T-helper 1 cell (primary cell): Measurements from ENCODE around the gene DPP6.
"Not testable (repeated sequence)": the region's sequence is repeated elsewhere in the genome, so short reads cannot be mapped to it uniquely, and the experiment has no call there.

Experiments
- DNase-seq, 5 donors: peaks; one replicate each; pipeline ENCODE4 v3.0.0-alpha.2; 2012 to 2020

DPP6 gene

DNA sequence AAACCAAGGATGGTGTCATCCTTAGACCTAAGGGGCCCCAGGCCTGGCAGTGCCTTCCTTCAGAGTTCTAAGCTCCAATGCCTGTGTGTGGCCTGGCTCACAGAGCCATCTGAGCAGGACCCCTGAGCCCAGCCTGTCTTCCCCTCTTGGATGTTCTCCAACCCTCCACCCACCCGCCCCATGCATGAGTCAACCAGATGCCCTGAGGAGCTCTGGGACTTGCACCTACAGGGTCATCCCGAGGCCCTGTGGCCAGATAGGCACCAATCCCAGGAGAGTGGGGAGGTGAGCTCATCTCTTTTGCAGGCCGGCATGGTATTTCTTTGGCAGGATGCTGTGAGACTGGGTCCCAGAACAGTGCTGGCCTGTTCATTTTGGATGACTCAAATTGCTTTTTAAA is 103.7 kb downstream of the DPP6 start:
- DNase-seq, result not testable (repeated sequence)

DNA sequence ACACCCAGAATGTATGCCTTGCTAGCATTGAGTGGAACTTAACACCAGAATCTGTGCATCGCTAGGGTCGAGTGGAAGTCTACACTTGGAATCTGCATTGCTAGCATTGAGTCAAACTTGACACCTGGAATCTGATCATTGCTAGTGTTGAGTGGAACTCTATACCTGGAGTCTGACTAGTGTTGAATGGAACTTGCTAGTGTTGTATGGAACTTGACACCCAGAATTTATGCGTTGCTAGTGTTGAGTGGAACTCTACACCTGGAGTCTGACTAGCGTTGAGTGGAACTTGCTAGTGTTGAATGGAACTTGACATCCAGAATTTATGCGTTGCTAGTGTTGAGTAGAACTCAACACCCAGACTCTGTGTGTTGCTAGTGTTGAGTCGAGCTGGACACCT is 110.7 kb downstream of the DPP6 start:
- DNase-seq, result not testable (repeated sequence)

DNA sequence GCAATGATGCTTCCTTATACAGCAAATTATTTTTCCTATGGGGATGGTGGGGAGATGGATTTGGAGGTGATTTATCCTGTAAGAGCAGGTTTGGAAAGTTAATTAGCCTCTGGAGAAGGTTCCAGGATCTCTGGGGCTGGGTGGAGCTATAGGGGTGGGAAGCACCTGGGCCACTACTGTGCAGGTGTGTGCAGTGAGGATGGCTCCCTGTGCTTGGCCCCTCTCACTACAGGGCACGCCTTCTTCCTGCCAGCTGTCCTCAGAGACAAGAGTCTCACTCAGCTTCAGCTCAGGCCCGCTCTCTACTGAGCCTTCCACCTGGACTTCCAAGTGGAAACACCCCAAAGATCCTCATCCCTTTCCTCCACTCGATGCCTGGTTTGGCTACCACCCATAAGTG is 111.4 kb downstream of the DPP6 start:
- DNase-seq, result not testable (repeated sequence)

DNA sequence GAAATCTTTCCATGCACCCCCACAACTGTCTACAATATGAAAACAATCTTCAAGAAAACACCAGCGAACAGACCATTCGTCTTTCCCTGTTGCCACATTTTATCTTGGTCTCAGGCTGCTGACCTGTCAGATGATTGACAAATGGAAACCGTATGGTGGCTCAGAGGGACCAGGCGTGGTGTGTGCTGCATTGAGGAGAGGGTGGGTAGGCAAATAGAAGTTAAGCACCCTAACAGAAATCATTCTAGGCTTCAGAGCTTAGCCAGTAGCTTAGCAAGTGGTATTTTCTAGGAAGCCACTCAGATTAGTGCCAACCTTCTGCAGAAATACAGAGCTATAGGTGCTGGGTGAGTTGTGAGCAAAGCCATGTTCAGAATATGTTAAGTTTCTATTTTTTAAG is 114.9 kb downstream of the DPP6 start:
- no peak for DNase-seq

DNA sequence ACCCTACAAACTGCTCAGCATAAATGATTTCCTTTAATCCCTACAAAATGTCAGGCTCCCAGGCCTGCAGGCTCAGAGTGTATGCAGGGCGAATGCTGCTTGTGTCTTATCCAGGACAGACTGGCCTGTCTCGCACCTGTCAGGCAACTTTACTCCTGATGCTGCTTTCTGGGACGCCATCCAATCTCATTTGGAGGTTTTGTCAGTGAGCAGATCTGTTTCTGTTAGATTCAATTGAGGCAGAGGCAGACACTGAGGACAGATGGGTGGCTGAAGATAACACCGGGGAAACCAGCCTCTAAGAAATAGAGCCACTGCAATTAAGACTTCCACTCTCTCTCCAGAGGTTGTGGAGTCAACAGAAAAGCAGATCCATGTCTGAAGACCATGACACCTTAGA is 115.6 kb downstream of the DPP6 start:
- DNase-seq, result no peak

DNA sequence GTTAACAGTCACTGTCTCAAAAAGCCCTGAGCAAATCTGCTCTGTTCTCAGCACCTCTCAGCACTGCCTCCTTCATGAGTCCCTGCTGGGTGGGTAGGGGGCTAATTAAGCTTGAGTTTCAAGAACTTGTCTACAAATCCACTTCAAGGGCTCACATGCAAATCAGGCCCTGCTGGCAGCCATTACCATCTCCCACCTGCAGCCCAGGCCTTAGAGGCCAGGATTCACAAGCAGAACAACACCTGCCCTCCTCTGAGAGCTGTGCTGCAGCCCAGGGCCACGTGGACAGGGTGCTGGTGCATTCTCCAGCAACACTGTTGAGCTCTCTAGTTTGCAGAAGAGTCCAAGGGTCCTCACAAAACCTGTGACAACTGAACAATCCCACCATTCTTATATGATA is 119.2 kb downstream of the DPP6 start:
- no peak for DNase-seq

DNA sequence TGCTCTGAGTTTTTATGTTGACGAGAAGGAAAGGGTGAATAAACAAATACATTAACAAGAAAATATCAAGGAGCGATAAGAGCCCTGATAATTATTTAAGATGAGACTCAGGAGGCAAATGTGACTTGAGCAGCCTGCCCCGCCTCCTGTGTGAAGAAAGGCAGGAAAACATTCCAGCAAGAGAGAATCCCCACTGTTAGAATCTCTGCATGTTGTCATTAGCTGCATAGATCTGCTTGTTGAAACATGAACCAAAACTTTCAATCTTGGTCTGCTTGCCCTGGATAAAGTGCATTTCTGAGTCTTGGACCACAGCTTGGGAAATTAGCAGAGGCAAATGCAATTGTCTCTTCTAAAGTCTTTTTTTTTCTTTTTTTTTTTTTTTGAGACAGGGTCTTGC is 120.0 kb downstream of the DPP6 start:
- DNase-seq, result no peak

DNA sequence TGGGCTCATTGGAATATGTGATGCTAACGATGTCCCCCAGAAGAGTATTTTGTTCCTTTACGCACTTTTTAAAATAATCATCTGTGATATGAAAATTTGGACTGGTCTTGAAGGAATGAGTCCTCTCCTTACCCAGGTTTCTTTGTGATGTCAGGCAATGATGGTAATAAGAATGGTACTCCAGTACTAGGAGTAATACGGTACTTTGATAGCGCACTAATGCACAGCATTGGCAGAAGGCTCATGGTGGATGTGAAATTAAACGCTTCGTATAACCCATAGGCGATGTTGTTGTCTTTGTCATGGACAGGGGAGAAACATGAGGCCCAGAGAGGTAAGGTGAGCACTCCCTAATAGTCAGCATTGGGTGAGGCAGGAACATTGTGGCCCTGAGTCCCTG is 125.4 kb downstream of the DPP6 start:
- DNase-seq, result no peak

DNA sequence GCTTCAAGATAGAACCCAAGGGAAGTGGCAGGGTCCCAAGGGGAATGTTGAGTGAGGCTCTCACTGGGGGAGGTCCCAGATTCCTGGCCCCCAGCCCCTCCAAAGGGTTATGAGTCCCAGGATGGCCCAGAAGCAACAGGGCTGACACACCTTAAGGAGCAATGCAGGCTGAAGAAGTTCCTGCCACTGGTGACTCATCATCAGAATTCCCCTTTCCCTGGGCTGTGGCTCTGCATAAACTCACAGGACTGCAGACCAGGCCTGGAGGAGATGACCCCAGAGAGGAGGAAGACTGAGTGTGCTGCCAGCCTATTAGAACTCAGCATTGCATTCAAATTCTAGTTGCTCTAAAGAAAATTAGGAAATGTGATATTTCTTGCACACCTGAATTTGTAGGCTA is 126.7 kb downstream of the DPP6 start:
- DNase-seq, result no peak

DNA sequence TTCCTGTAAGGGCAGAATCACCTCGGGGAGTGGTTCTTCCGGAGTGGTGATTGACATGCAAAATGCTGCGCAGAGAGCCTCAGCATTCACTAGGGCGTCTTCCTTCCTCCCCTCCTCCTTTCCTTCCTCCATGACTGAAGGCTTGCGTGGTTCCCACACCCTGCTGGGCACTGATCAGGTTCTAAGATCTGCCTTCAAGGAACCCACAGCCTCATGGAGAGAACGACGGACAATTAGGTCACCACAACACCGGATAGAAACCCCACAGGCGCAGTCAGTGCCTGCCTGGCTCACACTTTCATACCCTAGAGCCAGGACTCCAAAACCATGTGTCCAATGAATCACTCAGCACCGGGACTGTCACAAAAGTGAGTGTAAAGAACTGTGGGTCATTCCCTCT is 131.3 kb downstream of the DPP6 start:
- no peak for DNase-seq

DNA sequence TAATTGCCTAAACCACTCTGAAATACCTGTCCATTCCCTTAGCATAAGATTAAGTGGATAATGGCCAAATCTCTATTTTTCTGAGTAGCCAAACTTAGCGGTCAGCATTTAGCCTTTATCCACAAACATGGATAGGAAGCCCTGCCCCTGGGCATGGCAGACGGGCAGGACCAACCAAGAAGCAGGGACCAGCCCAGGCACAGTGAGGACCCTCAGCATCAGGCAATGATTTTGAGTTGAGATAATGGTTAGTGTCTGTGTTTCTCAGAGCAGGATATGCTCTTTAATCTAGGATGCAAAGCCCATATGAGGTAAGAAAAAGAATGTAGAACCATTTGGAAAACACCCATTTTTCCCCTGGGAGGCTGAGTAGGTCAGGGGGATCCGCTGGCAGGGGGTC is 131.7 kb downstream of the DPP6 start:
- DNase-seq, result no peak

DNA sequence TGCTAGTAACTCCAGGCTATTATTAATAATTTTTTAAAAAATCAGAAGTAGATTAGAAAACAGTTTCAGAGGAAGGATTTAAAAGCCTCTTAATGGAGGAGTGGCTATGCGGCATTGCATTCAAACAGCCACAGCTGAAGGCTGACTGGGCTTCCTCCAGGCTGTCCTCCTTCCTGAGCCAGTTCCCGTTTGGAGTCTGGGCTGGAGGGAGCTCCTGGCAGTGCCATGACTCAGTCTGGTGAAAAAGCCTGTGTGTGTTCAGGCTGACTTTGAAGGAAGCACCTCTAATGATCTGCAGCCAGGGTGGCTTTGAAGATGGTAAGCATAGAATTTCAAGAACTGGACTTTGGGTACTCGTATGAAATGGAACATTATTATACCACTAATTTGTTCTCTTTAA is 134.6 kb downstream of the DPP6 start:
- no peak for DNase-seq

DNA sequence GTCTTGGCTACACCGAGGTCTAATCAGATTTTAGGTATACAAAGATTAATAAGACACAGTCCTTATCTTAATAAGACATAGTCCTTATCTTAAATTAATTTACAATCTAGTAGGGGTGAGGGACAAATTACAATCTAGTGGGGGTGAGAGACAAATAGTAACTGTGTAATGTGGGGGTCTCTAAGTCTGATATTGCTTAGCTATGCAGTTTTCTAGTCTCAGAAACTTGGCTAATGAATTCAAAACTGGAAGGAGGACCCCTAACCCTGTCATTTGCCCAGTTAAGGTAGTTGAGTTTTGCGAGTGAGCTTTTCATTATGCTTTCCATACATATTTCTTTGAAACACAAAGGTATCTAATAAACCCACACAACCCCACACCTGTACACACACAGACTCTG is 136.1 kb downstream of the DPP6 start:
- no peak for DNase-seq

DNA sequence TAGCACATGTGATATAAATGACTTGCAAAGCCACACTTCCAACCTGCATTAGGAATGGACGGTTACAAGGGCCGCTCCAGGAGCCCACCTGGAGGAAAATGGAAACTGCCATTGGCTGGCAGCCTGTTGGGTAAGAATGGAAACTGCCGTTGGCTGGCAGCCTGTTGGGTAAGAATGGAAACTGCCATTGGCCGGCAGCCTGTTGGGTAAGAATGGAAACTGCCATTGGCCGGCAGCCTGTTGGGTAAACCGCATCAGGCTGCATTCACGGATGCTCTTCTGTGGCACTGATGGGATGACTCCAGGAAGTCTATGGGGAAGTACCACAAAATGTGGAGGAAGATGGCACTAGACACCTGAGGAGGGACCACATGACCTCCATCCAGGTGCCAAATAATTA is 143.1 kb downstream of the DPP6 start:
- DNase-seq, result no peak

DNA sequence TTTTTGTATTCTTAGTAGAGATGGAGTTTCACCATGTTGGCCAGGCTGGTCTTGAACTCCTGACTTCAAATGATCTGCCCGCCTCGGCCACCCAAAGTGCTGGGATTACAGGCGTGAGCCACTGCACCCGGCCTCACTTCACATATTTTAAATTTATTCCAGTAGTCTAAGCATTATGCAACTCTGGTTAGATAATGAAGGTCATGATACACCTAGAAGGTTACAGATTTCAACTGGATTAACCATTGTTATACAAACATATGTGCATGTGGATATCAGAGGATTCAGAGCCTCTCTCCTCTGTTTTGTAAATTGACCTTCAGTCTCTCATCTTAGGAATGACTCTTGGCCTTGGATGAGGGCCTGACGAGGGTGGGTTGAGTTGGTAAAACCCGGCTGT is 146.3 kb downstream of the DPP6 start:
- DNase-seq, result no peak

DNA sequence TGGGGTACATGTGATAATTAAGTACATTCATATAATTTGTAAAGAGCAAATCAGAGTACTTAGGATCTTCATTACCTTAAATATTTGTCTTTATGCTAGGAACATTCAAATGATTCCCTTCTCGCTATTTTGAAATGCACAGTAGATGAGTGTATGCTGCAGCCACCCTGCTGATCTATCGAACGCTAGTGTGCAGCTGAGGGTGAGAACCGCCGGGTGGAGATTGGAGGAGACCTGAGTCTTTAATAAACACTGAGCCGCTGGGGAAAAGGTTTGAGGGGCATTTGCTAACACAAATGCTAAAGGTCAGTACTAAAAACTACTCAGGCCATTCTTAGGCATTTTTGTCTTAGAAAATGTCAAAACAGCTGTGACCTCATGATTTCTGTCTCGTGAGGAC is 148.0 kb downstream of the DPP6 start:
- no peak for DNase-seq

DNA sequence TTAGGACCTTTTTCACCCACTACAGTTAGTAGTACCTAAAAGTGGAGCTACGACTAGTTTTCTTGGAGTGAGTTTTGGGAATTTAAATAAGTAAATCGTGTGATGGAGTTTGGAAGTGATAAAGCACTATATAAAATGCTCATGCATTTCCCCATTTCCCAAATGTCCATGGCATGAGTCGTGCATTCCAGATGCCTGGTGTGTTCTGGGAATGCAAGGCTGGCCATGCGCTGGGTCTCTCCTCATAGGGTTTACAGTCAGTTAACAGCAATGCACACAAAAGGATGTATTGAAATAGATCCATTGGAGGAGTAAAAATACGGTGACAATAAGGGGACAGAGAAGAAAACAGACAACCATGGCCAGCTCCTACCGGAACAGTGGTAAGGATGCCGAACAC is 149.8 kb downstream of the DPP6 start:
- DNase-seq, result no peak

DNA sequence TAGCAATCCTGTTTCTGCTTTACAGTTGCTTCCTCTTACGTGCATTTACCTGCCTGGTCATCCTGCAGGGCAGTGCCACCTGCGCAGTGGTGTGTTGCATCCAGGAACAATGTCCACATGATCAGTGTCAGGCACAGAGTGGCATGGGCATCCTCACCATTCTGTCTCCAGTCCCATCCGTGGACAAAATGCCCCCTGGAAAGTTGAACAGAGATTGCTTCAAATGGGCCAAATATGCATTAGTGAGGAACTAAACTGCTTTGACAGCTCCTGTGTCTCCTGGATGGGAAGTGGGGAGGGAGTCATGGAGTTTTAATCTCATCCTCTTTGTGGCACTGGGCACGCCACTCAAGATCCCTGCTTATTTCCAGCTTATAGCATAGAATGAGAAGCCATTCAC is 151.8 kb downstream of the DPP6 start:
- no peak for DNase-seq

DNA sequence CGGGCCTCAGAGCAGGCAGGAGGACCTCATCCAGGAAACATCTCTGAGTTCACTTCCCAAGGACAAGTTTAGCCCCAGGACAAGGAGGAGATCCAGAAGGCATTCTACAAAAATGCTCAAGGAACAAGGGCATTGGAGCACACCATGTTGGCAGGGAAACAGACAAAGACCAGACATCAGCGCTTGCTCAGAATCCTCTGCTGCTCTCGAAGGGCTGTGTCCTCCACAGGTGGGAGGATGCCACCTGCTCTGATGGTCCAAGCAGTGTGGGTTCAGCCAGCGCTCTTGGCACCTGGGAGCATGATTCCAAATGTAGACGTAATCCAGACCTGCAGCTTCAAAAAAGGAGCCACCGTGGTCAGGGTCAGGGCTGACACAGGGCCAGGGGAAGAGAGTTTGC is 160.7 kb downstream of the DPP6 start:
- DNase-seq, result no peak

DNA sequence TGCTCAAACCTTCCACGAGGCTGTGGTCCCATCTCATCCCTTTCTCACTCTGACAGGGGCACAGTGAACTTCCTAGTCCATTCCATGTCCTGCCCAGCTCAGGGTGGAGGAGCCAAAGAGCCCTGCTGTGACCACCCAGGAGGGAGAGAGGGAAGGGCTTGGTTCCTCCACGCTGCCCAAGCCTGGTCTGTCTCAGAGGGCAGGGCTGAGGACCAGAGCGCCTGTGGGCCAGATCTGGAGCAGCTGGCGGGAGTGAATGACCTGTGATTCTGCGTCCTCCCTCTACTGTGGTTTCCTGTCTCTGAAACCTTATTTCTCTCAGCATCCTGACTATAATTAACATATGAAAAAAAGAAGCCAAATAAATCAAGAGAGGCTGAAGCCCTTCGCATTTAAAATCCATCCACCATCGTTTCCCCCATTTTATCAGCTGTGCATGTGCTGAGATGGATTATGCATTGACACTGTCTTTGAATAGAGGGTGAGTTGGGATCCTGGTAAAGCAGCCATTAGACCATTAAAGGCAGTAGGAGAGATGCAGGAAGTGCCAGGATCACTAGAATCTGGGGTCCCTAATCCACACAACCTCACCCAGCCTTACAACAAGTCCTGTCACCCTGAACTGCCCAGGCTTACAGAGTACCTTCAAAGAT is 165.6 kb downstream of the DPP6 start:
- DNase-seq, result no peak

DNA sequence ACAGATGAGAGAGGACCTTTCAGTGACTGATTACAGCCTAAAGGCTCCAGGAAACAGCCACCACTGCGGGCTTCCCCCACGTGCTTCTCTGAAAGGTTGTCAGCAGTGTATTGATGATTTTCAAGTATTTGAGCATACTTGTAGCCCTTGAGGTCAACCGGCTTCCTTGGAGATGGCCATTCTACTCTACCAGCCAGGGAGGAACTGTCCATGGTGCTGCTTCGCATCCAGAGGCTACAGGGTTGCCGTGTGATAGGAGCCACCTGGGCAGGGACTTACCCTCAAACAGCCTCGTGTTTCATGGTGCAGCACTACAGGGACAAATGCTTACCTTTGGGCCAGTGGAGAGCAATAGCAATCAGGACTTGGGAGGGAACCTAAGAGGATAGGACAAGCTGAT is 179.5 kb downstream of the DPP6 start:
- no peak for DNase-seq

DNA sequence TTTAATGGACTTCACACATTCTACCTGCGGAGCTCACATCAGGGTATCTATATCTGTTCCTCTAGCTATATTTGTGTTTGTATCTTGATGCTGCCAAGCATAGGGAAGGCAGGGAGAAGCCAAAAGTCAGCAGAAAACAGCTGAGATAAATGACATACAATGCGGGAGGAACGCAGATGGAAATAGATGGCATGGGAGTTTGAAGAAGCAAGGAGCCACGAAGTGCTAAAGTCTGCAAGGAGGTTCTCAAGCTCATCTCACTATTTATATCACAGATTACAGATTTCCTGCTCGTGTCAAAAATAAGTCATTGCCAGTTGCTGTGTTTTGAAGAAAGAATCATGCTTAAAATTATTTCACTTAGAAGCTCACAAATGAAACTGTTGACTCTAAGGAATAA is 180.5 kb downstream of the DPP6 start:
- no peak for DNase-seq

DNA sequence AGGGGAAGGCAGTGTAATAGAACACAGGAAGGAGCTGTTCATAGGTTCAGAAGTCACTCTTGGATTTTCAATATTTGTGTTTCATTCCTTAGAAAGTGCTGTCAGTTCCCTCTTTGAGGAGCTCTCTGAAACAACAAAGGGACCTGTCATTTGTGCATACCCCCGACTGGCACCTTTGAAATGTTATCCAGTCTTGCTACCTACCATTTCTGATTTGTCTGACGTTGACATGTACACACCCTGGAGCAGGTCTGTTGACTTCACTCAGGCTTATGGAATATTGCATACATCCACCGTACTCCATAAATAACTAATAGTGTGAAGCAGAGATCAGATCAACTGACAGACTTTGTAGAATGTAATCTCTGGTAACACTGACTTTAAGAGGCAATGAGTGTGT is 189.8 kb downstream of the DPP6 start:
- DNase-seq, result no peak

DNA sequence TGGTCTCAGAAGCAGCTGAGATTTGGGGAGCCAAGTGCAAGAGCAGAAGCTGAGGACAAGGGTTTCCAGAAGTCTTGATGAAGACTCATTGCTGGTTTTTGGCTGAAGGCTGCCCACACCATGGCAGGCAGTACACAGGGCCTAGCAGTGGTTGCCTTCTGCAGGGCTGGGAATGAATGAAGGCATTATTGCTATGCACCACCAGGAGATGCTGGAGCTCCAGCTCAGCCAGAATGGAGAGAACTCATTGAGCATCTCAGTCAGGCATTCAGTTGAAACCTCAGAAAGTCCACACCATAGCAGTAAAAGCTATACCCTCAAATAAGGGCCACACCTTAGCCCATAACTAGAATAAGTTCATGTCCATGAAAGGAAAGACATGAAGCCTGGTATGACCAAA is 190.5 kb downstream of the DPP6 start:
- DNase-seq, result no peak

DNA sequence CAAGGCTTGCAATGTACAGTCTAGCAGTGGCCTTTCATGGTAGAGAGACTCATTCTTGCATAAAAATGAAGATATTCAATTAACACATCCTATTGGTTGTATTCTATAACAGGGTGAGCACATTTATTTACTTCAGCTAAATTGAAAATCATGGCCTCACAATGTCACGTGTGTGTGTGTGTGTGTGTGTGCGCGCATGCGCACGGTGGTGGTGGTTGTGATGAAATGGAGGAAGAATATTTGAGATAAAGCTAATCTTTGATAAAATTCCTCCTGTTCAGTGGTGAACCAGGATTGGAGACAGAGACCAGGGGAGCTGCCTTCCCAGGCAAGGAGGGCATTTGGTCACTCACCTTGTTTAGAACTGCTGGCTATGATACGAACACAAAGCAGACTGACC is 199.8 kb downstream of the DPP6 start:
- no peak for DNase-seq

DNA sequence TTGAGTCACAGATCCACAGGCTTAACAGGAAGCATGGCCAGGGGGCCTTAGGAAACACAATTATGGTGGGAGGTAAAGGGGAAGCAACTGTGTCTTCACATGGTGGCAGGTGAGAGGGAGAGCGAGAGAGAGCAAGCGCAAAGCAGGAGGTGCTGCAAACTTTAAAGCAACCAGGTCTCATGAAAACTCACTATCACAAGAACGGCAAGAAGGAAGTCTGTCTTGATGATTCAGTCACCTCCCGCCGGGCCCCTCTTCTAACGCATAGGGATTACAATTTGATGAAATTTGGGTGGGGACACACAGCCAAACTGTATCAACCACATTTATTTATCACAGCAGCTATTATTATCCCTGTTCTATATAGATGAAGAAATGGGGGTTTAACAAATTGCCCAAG is 201.6 kb downstream of the DPP6 start:
- no peak for DNase-seq
